Neuronal stem cell (in vitro differentiated cells): ENCODE results near the gene ZDHHC7.
"Not testable (repeated sequence)": the region's sequence is repeated elsewhere in the genome, so short reads cannot be mapped to it uniquely, and the experiment has no call there.

Experiments used
- DNase-seq: peaks from one replicate; pipeline ENCODE4 v3.0.0-alpha.2; 2013; ENCODE audit warnings: low spot score
- H2AFZ ChIP-seq: one replicate; pipeline ENCODE4 v1.6.1; 2013; ENCODE audit warnings: mild to moderate bottlenecking, low read length, inconsistent platforms
- H2AK5ac ChIP-seq: 2 replicates; pipeline ENCODE4 v1.6.1; 2013; ENCODE audit warnings: low read depth, mild to moderate bottlenecking, inconsistent platforms, low read length, moderate library complexity, mixed read lengths
- H2BK120ac ChIP-seq: 2 replicates; pipeline ENCODE4 v1.6.1; 2013; ENCODE audit warnings: low read depth, mild to moderate bottlenecking, inconsistent platforms, low read length, moderate library complexity, mixed read lengths
- H2BK12ac ChIP-seq: one replicate; pipeline ENCODE4 v1.6.1; 2013; ENCODE audit warnings: low read length, inconsistent platforms
- H2BK15ac ChIP-seq: 2 replicates; pipeline ENCODE4 v1.6.1; 2013; ENCODE audit warnings: mild to moderate bottlenecking, low read length, inconsistent platforms, mixed read lengths
- H2BK5ac ChIP-seq: one replicate; pipeline ENCODE4 v1.6.1; 2013; ENCODE audit warnings: inconsistent platforms, mild to moderate bottlenecking, low read length, moderate library complexity
- H3K14ac ChIP-seq: one replicate; pipeline ENCODE4 v1.6.1; 2013; ENCODE audit warnings: low read length, inconsistent platforms
- H3K18ac ChIP-seq: 2 replicates; pipeline ENCODE4 v1.6.1; 2013; ENCODE audit warnings: low read length, inconsistent platforms
- H3K23ac ChIP-seq: 2 replicates; pipeline ENCODE4 v1.6.1; 2013; ENCODE audit warnings: low read depth, mild to moderate bottlenecking, mixed read lengths, low read length, inconsistent platforms; ENCODE audit not compliant: poor library complexity
- H3K27ac ChIP-seq: replicated peaks from 3 replicates; pipeline ENCODE4 v1.5.1; 2013; ENCODE audit warnings: low read length, inconsistent platforms
- H3K27me3 ChIP-seq, 3 experiments: 2 replicates each; pipeline ENCODE4 v1.6.1; 2013; ENCODE audit warnings: low read length in 3 of 3, mild to moderate bottlenecking in 2 of 3, inconsistent platforms in 1 of 3, low read depth in 1 of 3, mixed read lengths in 1 of 3, moderate library complexity in 1 of 3; ENCODE audit not compliant: control insufficient read depth in 3 of 3, insufficient read depth in 3 of 3
- H3K36me3 ChIP-seq, 2 donors: replicated peaks in 1 of 2; 2 replicates each; pipeline ENCODE4 v1.6.1; 2013; ENCODE audit warnings: low read length in 2 of 2; ENCODE audit not compliant: control insufficient read depth in 2 of 2, insufficient read depth in 2 of 2
- H3K4ac ChIP-seq: 2 replicates; pipeline ENCODE4 v1.6.1; 2013; ENCODE audit warnings: inconsistent platforms, mild to moderate bottlenecking, low read length, moderate library complexity
- H3K4me1 ChIP-seq, 2 donors: 1 replicate in 1 of 2; 2 replicates in 1 of 2; pipeline ENCODE4 v1.6.1; 2013; ENCODE audit warnings: low read length in 2 of 2, low read depth in 1 of 2; ENCODE audit not compliant: control insufficient read depth in 2 of 2, insufficient read depth in 1 of 2
- H3K4me2 ChIP-seq: one replicate; pipeline ENCODE4 v1.6.1; 2013; ENCODE audit warnings: mild to moderate bottlenecking, low read length, inconsistent platforms; ENCODE audit not compliant: insufficient read depth, poor library complexity, severe bottlenecking
- H3K4me3 ChIP-seq, 2 donors: 2 replicates each; pipeline ENCODE4 v1.5.1; 2013; ENCODE audit warnings: low read length in 2 of 2, mild to moderate bottlenecking in 2 of 2, inconsistent platforms in 1 of 2, moderate library complexity in 1 of 2
- H3K79me1 ChIP-seq: one replicate; pipeline ENCODE4 v1.6.1; 2013; ENCODE audit warnings: low read depth, mild to moderate bottlenecking, inconsistent platforms, low read length, moderate library complexity
- H3K9ac ChIP-seq: one replicate; pipeline ENCODE4 v1.6.1; 2013; ENCODE audit warnings: mild to moderate bottlenecking, low read depth, low read length, inconsistent platforms; ENCODE audit not compliant: poor library complexity
- H3K9me3 ChIP-seq, 2 donors: replicated peaks in 1 of 2; 2 replicates each; pipeline versions ENCODE3 to v1.6.1; 2013; ENCODE audit warnings: low read length in 2 of 2, mild to moderate bottlenecking in 2 of 2, inconsistent platforms in 1 of 2, low read depth in 1 of 2, mixed read lengths in 1 of 2, moderate library complexity in 1 of 2; ENCODE audit not compliant: control insufficient read depth in 2 of 2, insufficient read depth in 1 of 2
- H4K8ac ChIP-seq: one replicate; pipeline ENCODE4 v1.6.1; 2013; ENCODE audit warnings: low read depth, mild to moderate bottlenecking, inconsistent platforms, low read length, moderate library complexity
- H4K91ac ChIP-seq: one replicate; pipeline ENCODE4 v1.6.1; 2013; ENCODE audit warnings: low read length, low read depth, mild to moderate bottlenecking, inconsistent platforms; ENCODE audit not compliant: poor library complexity
- WGBS, 2 donors: extraction: QIAGEN DNeasy Blood & Tissue Kit; methylation state at CpG; one replicate each; pipeline ENCODE4 v1.1.7; 2013; ENCODE audit warnings: missing lambda C conversion rate in 2 of 2, mixed read lengths in 1 of 2; ENCODE audit not compliant: insufficient read length in 2 of 2, insufficient replicate concordance in 1 of 2; ENCODE audit errors: extremely low coverage in 2 of 2; 5-methylcytosine and 5-hydroxymethylcytosine counted together

Gene ZDHHC7

DNA sequence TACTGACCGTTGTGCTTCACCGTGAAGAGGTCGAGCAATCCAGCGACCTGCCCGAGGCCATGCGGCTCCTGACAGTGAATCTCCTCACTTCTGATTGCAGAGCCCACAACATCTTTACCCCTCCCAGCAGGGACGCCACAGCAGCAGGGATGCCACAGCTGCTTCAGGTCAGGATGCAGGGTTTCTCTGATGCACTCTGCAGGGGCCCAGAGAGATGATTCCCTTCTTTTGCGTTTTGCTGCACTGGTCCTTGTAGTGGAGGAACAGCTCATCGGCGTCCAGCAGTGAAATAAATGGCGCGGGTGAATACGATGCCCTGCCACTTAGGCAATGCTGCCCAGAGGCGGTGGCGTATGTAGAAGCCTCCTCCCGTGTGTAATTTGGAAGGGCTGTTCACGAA, 21.8 kb upstream of the ZDHHC7 start:
- no peak overlapping the region for H3K4ac ChIP-seq
- no peak overlapping the region for H2AFZ ChIP-seq
- H2AK5ac ChIP-seq, result no peak overlapping the region
- H3K27ac ChIP-seq, result no peak overlapping the region
- no peak overlapping the region for H2BK12ac ChIP-seq
- H3K36me3 ChIP-seq, result no peaks in the 10 kb centered on the region
- no peak overlapping the region for H3K4me2 ChIP-seq
- H2BK120ac ChIP-seq, result no peak overlapping the region
- DNase-seq, result no peak
- no peak overlapping the region for H2BK5ac ChIP-seq
- peak overlapping the region; percentile 11 for H3K18ac ChIP-seq
- no peak overlapping the region for H4K8ac ChIP-seq
- H3K4me3 ChIP-seq, result no peak overlapping the region
- H3K9ac ChIP-seq, result no peak overlapping the region
- peaks cover 0 to 3% (median 0%) of the 10 kb centered on the region in 3 experiments for H3K27me3 ChIP-seq
- peaks cover 8% of the 10 kb centered on the region for H3K79me1 ChIP-seq
- H3K9me3 ChIP-seq, result peaks cover 0 to 2% of the 10 kb centered on the region in 2 donors
- H4K91ac ChIP-seq, result no peak overlapping the region
- WGBS, 2 donors, result no CpG with 5 or more reads among the region's 17 CpGs
- H3K23ac ChIP-seq, result peak overlapping the region; percentile 61
- H3K14ac ChIP-seq, result no peak overlapping the region
- H3K4me1 ChIP-seq, result peaks cover 8 to 15% of the 10 kb centered on the region in 2 donors
- H2BK15ac ChIP-seq, result no peak overlapping the region

DNA sequence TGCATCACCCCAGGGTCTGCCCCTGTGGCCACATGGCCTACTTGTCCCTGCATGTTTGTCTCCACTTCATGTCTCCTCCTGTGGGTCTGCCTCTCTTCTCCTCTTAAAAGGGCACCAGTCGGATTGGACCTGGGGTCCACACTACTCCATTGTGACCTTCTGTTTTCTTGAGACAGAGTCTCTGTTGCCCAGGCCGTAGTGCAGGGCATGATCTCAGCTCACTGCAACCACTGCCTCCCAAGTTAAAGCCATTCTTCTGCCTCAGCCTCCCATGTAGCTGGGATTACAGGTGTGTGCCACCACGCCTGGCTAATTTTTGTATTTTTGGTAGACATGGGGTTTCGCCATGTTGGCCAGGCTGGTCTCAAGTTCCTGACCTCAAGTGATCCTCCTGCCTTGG, 20.9 kb upstream of the ZDHHC7 start:
- H2AFZ ChIP-seq, H3K27ac ChIP-seq, H3K36me3 ChIP-seq, H3K4ac ChIP-seq, H3K4me2 ChIP-seq, H4K91ac ChIP-seq, H2BK12ac ChIP-seq, H2AK5ac ChIP-seq, H4K8ac ChIP-seq, H3K27me3 ChIP-seq, H3K9me3 ChIP-seq, H2BK120ac ChIP-seq, DNase-seq, H3K4me3 ChIP-seq, H3K14ac ChIP-seq, H2BK5ac ChIP-seq, H3K18ac ChIP-seq, H3K79me1 ChIP-seq: not testable (repeated sequence)
- Histone ChIP-seq H3K23ac (peak overlapping the region; percentile 48), H2BK15ac (peak overlapping the region; percentile 44), H3K4me1 (peaks cover 7 to 18% of the 10 kb centered on the region in 2 donors), H3K9ac (peak overlapping the region; percentile 40)
- no CpG with 5 or more reads among the region's 4 CpGs for WGBS, 2 donors

- Histone ChIP-seq H3K14ac (no peak overlapping the region), H2BK12ac (no peak overlapping the region), H3K27ac (no peak overlapping the region), H2BK120ac (no peak overlapping the region), H3K18ac (no peak overlapping the region), H3K27me3 (peaks cover 0 to 4% (median 0%) of the 10 kb centered on the region in 3 experiments), H2BK5ac (no peak overlapping the region), H3K4me3 (no peak overlapping the region), H3K4me2 (no peak overlapping the region), H4K91ac (no peak overlapping the region), H3K9me3 (peaks cover 0 to 2% of the 10 kb centered on the region in 2 donors), H2AK5ac (no peak overlapping the region), H3K36me3 (no peaks in the 10 kb centered on the region), H2AFZ (no peak overlapping the region), H4K8ac (no peak overlapping the region), H2BK15ac (no peak overlapping the region), H3K4ac (no peak overlapping the region), H3K23ac (no peak overlapping the region), H3K79me1 (peaks cover 8% of the 10 kb centered on the region), H3K9ac (no peak overlapping the region), H3K4me1 (peaks cover 7 to 18% of the 10 kb centered on the region in 2 donors)
- no peak for DNase-seq
- WGBS, 2 donors, result no CpG with 5 or more reads among the region's 5 CpGs
Observed at GRCh38 chr16:85031451-85031850, 20.1 kb upstream of the ZDHHC7 start.

GRCh38 chr16:85029981-85030401, 18.7 kb upstream of the ZDHHC7 start:
- WGBS, 2 donors, result no CpG with 5 or more reads among the region's 16 CpGs
- H3K36me3 ChIP-seq, result no peaks in the 10 kb centered on the region
- H3K23ac ChIP-seq, result no peak overlapping the region
- no peak overlapping the region for H2BK120ac ChIP-seq
- H3K9me3 ChIP-seq, result peaks cover 0 to 2% of the 10 kb centered on the region in 2 donors
- no peak overlapping the region for H3K9ac ChIP-seq
- peak overlapping the region; percentile 24 for H3K4ac ChIP-seq
- no peak overlapping the region for H4K8ac ChIP-seq
- peaks cover 0 to 4% (median 0%) of the 10 kb centered on the region in 3 experiments for H3K27me3 ChIP-seq
- no peak overlapping the region for H2AFZ ChIP-seq
- H3K27ac ChIP-seq, result no peak overlapping the region
- no peak overlapping the region for H3K14ac ChIP-seq
- no peak overlapping the region for H2BK15ac ChIP-seq
- H3K79me1 ChIP-seq, result peaks cover 7% of the 10 kb centered on the region
- no peak overlapping the region for H2BK12ac ChIP-seq
- DNase-seq, result no peak
- H2BK5ac ChIP-seq, result no peak overlapping the region
- peak overlapping the region; percentile 2 for H3K4me2 ChIP-seq
- H3K18ac ChIP-seq, result peak overlapping the region; percentile 29
- no peak overlapping the region for H4K91ac ChIP-seq
- peaks cover 7 to 18% of the 10 kb centered on the region in 2 donors for H3K4me1 ChIP-seq
- H3K4me3 ChIP-seq, result no peak overlapping the region
- no peak overlapping the region for H2AK5ac ChIP-seq
